ENCODE results near the gene SHROOM1. TPM values are rescaled to one million over a fixed set of nuclear protein-coding genes. Genes with fewer than 3 reads are reported as not detected.

SHROOM1 gene
- polyA plus RNA-seq, 2 donors = 3.3 to 5.6 TPM

DNA sequence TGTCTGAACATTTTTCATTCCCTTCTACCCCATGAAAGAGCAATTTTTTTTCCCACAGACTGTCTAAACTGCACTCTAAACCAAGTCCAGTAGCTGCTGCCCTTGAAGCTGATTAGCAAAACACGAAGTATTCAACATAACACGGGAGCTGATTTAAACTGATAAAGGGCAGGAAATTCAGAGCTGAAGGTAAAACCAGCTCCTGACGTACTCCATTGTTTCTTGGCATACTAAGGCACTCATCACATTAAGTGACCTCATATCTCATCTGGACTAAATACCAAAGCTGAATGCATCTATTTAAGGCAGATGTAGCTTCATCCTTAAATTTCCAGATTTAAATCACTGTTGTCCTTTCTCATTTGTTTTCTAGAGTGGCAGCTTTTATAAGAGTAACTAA is 23.9 kb upstream of the SHROOM1 start:
- WGBS, 2 donors = 39 to 53% methylated on average over 3 of the region's 3 CpGs
- Histone ChIP-seq H3K4me3 (ENCODE audit: low read depth in 1 of 2, low read length in 2 of 2) (no peak overlapping the region), H3K4me1 (ENCODE audit: control insufficient read depth in 2 of 2, insufficient read depth in 2 of 2, low read length in 1 of 2) (no peaks in the 10 kb centered on the region), H3K9me3 (ENCODE audit: control insufficient read depth in 2 of 2, insufficient read depth in 1 of 2, low read depth in 1 of 2, low read length in 1 of 2) (no peaks in the 10 kb centered on the region), H3K27ac (ENCODE audit: low read depth in 2 of 2, low read length in 1 of 2) (no peak overlapping the region), H3K36me3 (ENCODE audit: control insufficient read depth in 2 of 2, insufficient read depth in 2 of 2, low read length in 1 of 2) (no peaks in the 10 kb centered on the region), H3K27me3 (ENCODE audit: control insufficient read depth in 1 of 2, insufficient read depth in 2 of 2, low read length in 2 of 2) (no peaks in the 10 kb centered on the region)

GRCh38 chr5:132853790-132854189 is 23.3 kb upstream of the SHROOM1 start:
- WGBS, 2 donors = 34 to 50% methylated on average over 1 of the region's 1 CpG
- Histone ChIP-seq H3K9me3 (ENCODE audit: control insufficient read depth in 2 of 2, insufficient read depth in 1 of 2, low read depth in 1 of 2, low read length in 1 of 2) (no peaks in the 10 kb centered on the region), H3K4me3 (ENCODE audit: low read depth in 1 of 2, low read length in 2 of 2) (no peak overlapping the region), H3K36me3 (ENCODE audit: control insufficient read depth in 2 of 2, insufficient read depth in 2 of 2, low read length in 1 of 2) (no peaks in the 10 kb centered on the region), H3K27me3 (ENCODE audit: control insufficient read depth in 1 of 2, insufficient read depth in 2 of 2, low read length in 2 of 2) (no peaks in the 10 kb centered on the region), H3K27ac (ENCODE audit: low read depth in 2 of 2, low read length in 1 of 2) (no peak overlapping the region), H3K4me1 (ENCODE audit: control insufficient read depth in 2 of 2, insufficient read depth in 2 of 2, low read length in 1 of 2) (no peaks in the 10 kb centered on the region)

- no peaks in the 10 kb centered on the region for H3K9me3 ChIP-seq (ENCODE audit: control insufficient read depth in 2 of 2, insufficient read depth in 1 of 2, low read depth in 1 of 2, low read length in 1 of 2)
- no peak overlapping the region for H3K27ac ChIP-seq (ENCODE audit: low read depth in 2 of 2, low read length in 1 of 2)
- no peaks in the 10 kb centered on the region for H3K4me1 ChIP-seq (ENCODE audit: control insufficient read depth in 2 of 2, insufficient read depth in 2 of 2, low read length in 1 of 2)
- WGBS, 2 donors = 80 to 84% methylated on average over 3 of the region's 3 CpGs
- no peaks in the 10 kb centered on the region for H3K36me3 ChIP-seq (ENCODE audit: control insufficient read depth in 2 of 2, insufficient read depth in 2 of 2, low read length in 1 of 2)
- no peak overlapping the region for H3K4me3 ChIP-seq (ENCODE audit: low read depth in 1 of 2, low read length in 2 of 2)
- no peaks in the 10 kb centered on the region for H3K27me3 ChIP-seq (ENCODE audit: control insufficient read depth in 1 of 2, insufficient read depth in 2 of 2, low read length in 2 of 2)
These were observed 22.9 kb upstream of the SHROOM1 start for GRCh38 chr5:132853323-132853722.

DNA sequence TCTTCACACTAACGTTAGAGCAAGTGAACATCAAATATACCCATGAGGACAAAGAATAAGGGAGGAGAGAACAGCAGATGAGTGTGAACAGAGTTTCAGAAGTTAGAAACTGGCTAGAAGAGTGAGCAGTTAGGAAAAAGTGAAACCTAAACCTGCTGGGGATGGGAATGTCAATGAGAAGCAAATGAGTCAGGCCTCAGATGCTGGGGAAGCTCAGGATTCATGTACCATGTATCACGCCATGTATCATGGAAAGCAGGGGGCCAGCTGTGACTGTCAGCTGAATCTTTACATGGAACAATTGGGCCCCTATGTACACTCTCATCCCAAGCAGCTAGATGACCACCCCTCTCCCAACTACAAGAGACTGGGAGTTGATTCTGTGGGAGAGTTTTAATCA is 19.6 kb upstream of the SHROOM1 start:
- Histone ChIP-seq H3K27ac (ENCODE audit: low read depth in 2 of 2, low read length in 1 of 2) (no peak overlapping the region), H3K27me3 (ENCODE audit: control insufficient read depth in 1 of 2, insufficient read depth in 2 of 2, low read length in 2 of 2) (no peaks in the 10 kb centered on the region), H3K4me3 (ENCODE audit: low read depth in 1 of 2, low read length in 2 of 2) (no peak overlapping the region), H3K4me1 (ENCODE audit: control insufficient read depth in 2 of 2, insufficient read depth in 2 of 2, low read length in 1 of 2) (no peaks in the 10 kb centered on the region), H3K36me3 (ENCODE audit: control insufficient read depth in 2 of 2, insufficient read depth in 2 of 2, low read length in 1 of 2) (no peaks in the 10 kb centered on the region), H3K9me3 (ENCODE audit: control insufficient read depth in 2 of 2, insufficient read depth in 1 of 2, low read depth in 1 of 2, low read length in 1 of 2) (no peaks in the 10 kb centered on the region)
- WGBS, 2 donors = 72 to 84% methylated on average over 2 of the region's 2 CpGs

GRCh38 chr5:132849347-132849746 is 18.9 kb upstream of the SHROOM1 start:
- no peaks in the 10 kb centered on the region for H3K9me3 ChIP-seq (ENCODE audit: control insufficient read depth in 2 of 2, insufficient read depth in 1 of 2, low read depth in 1 of 2, low read length in 1 of 2)
- no peaks in the 10 kb centered on the region for H3K27me3 ChIP-seq (ENCODE audit: control insufficient read depth in 1 of 2, insufficient read depth in 2 of 2, low read length in 2 of 2)
- no peak overlapping the region for H3K4me3 ChIP-seq (ENCODE audit: low read depth in 1 of 2, low read length in 2 of 2)
- 53 to 61% methylated on average over 1 of the region's 1 CpG for WGBS, 2 donors
- no peaks in the 10 kb centered on the region for H3K4me1 ChIP-seq (ENCODE audit: control insufficient read depth in 2 of 2, insufficient read depth in 2 of 2, low read length in 1 of 2)
- no peak overlapping the region for H3K27ac ChIP-seq (ENCODE audit: low read depth in 2 of 2, low read length in 1 of 2)
- no peaks in the 10 kb centered on the region for H3K36me3 ChIP-seq (ENCODE audit: control insufficient read depth in 2 of 2, insufficient read depth in 2 of 2, low read length in 1 of 2)

- Histone ChIP-seq H3K27me3 (ENCODE audit: control insufficient read depth in 1 of 2, insufficient read depth in 2 of 2, low read length in 2 of 2) (no peaks in the 10 kb centered on the region), H3K4me1 (ENCODE audit: control insufficient read depth in 2 of 2, insufficient read depth in 2 of 2, low read length in 1 of 2) (no peaks in the 10 kb centered on the region), H3K9me3 (ENCODE audit: control insufficient read depth in 2 of 2, insufficient read depth in 1 of 2, low read depth in 1 of 2, low read length in 1 of 2) (no peaks in the 10 kb centered on the region), H3K27ac (ENCODE audit: low read depth in 2 of 2, low read length in 1 of 2) (no peak overlapping the region), H3K4me3 (ENCODE audit: low read depth in 1 of 2, low read length in 2 of 2) (no peak overlapping the region), H3K36me3 (ENCODE audit: control insufficient read depth in 2 of 2, insufficient read depth in 2 of 2, low read length in 1 of 2) (no peaks in the 10 kb centered on the region)
- WGBS, 2 donors = 91 to 94% methylated on average over 8 of the region's 8 CpGs
These were observed 17.8 kb upstream of the SHROOM1 start for GRCh38 chr5:132848270-132848669.

- no peaks in the 10 kb centered on the region for H3K27me3 ChIP-seq (ENCODE audit: control insufficient read depth in 1 of 2, insufficient read depth in 2 of 2, low read length in 2 of 2)
- no peak overlapping the region for H3K27ac ChIP-seq (ENCODE audit: low read depth in 2 of 2, low read length in 1 of 2)
- H3K4me3 ChIP-seq (ENCODE audit: low read depth in 1 of 2, low read length in 2 of 2) = no peak overlapping the region
- no peaks in the 10 kb centered on the region for H3K9me3 ChIP-seq (ENCODE audit: control insufficient read depth in 2 of 2, insufficient read depth in 1 of 2, low read depth in 1 of 2, low read length in 1 of 2)
- H3K36me3 ChIP-seq (ENCODE audit: control insufficient read depth in 2 of 2, insufficient read depth in 2 of 2, low read length in 1 of 2) = no peaks in the 10 kb centered on the region
- WGBS, 2 donors = 60 to 86% methylated on average over 4 of the region's 4 CpGs
- peaks cover 0 to 6% of the 10 kb centered on the region in 2 donors for H3K4me1 ChIP-seq (ENCODE audit: control insufficient read depth in 2 of 2, insufficient read depth in 2 of 2, low read length in 1 of 2)
These were observed 10.9 kb upstream of the SHROOM1 start for GRCh38 chr5:132841305-132841704.

GRCh38 chr5:132840896-132841295 is 10.4 kb upstream of the SHROOM1 start:
- H3K27ac ChIP-seq (ENCODE audit: low read depth in 2 of 2, low read length in 1 of 2) = peak overlapping the region; percentile 73 to 93
- no peaks in the 10 kb centered on the region for H3K36me3 ChIP-seq (ENCODE audit: control insufficient read depth in 2 of 2, insufficient read depth in 2 of 2, low read length in 1 of 2)
- peaks cover 0 to 6% of the 10 kb centered on the region in 2 donors for H3K4me1 ChIP-seq (ENCODE audit: control insufficient read depth in 2 of 2, insufficient read depth in 2 of 2, low read length in 1 of 2)
- H3K9me3 ChIP-seq (ENCODE audit: control insufficient read depth in 2 of 2, insufficient read depth in 1 of 2, low read depth in 1 of 2, low read length in 1 of 2) = no peaks in the 10 kb centered on the region
- WGBS, 2 donors = 54 to 63% methylated on average over 1 of the region's 1 CpG
- H3K27me3 ChIP-seq (ENCODE audit: control insufficient read depth in 1 of 2, insufficient read depth in 2 of 2, low read length in 2 of 2) = no peaks in the 10 kb centered on the region
- no peak overlapping the region for H3K4me3 ChIP-seq (ENCODE audit: low read depth in 1 of 2, low read length in 2 of 2)

- no peaks in the 10 kb centered on the region for H3K36me3 ChIP-seq (ENCODE audit: control insufficient read depth in 2 of 2, insufficient read depth in 2 of 2, low read length in 1 of 2)
- H3K27me3 ChIP-seq (ENCODE audit: control insufficient read depth in 1 of 2, insufficient read depth in 2 of 2, low read length in 2 of 2) = no peaks in the 10 kb centered on the region
- H3K9me3 ChIP-seq (ENCODE audit: control insufficient read depth in 2 of 2, insufficient read depth in 1 of 2, low read depth in 1 of 2, low read length in 1 of 2) = no peaks in the 10 kb centered on the region
- no peak overlapping the region for H3K4me3 ChIP-seq (ENCODE audit: low read depth in 1 of 2, low read length in 2 of 2)
- H3K4me1 ChIP-seq (ENCODE audit: control insufficient read depth in 2 of 2, insufficient read depth in 2 of 2, low read length in 1 of 2) = peaks cover 0 to 6% of the 10 kb centered on the region in 2 donors
- WGBS, 2 donors = 56 to 65% methylated on average over 3 of the region's 3 CpGs
- peak overlapping the region; percentile 73 to 93 for H3K27ac ChIP-seq (ENCODE audit: low read depth in 2 of 2, low read length in 1 of 2)
These were observed 9.9 kb upstream of the SHROOM1 start for GRCh38 chr5:132840313-132840712.

GRCh38 chr5:132839426-132840301 is 9.2 kb upstream of the SHROOM1 start:
- H3K4me1 ChIP-seq (ENCODE audit: control insufficient read depth in 2 of 2, insufficient read depth in 2 of 2, low read length in 1 of 2) = peaks cover 0 to 6% of the 10 kb centered on the region in 2 donors
- WGBS, 2 donors = 42 to 56% methylated on average over 8 of the region's 8 CpGs

More at GRCh38 chr5:132839426-132840301, 9.2 kb upstream of the SHROOM1 start:
- Histone ChIP-seq H3K4me3 (ENCODE audit: low read depth in 1 of 2, low read length in 2 of 2) (no peak overlapping the region), H3K27me3 (ENCODE audit: control insufficient read depth in 1 of 2, insufficient read depth in 2 of 2, low read length in 2 of 2) (no peaks in the 10 kb centered on the region), H3K27ac (ENCODE audit: low read depth in 2 of 2, low read length in 1 of 2) (peak overlapping the region; percentile 73 to 93), H3K9me3 (ENCODE audit: control insufficient read depth in 2 of 2, insufficient read depth in 1 of 2, low read depth in 1 of 2, low read length in 1 of 2) (no peaks in the 10 kb centered on the region), H3K36me3 (ENCODE audit: control insufficient read depth in 2 of 2, insufficient read depth in 2 of 2, low read length in 1 of 2) (no peaks in the 10 kb centered on the region)
